ENCODE results near the gene ZNF830. TPM values are rescaled to one million over a fixed set of nuclear protein-coding genes. Genes with fewer than 3 reads are reported as not detected.
A peak's percentile ranks its signal among the peaks of the same experiment; 100 is the strongest.

ZNF830 gene
- total and polyA plus RNA-seq, 2 of the 13 experiments (the other 11 are each of a cell fraction or from before 2014, with no cell fraction given) = 6.1 to 19.0 TPM

DNA sequence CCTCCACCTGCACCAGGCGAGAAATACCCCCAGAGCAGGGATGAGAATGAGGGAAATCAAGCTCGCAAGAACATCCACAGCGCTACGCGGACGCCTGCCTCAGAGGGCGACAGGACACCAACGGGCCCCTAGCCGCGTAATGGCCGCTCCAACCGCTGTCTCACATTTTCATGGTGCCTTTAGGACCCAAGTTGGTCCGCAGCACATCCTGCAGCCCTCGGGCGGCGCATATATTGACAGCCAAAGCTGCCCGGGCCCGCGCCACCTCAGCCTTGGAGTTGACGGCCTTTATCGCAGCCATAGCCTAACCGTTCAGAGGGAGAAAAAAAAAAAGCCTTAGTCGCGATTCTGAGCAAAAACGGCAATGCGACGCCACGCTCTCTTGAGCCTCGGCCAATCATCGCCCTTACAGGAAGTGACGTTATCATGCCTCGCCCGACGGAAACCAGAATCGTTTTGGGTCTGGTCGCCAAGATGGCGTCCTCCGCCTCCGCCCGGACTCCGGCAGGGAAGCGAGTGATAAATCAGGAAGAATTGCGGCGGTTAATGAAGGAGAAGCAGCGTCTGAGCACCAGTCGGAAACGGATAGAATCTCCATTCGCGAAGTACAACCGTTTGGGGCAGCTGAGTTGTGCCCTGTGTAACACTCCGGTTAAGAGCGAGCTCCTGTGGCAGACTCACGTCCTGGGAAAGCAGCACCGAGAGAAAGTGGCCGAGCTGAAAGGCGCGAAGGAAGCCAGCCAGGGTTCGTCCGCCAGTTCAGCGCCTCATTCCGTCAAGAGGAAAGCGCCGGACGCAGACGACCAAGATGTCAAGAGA, at the start of gene ZNF830, which contains the start of gene CCT6B (continued):
- TF ChIP-seq ZNF224 (CRISPR knock-in tag; IDR thresholded peaks at IDR 0.05) (peak; percentile 88; the same call in 1 of the 2 replicates), MBNL3 (CRISPR knock-in tag; conservative IDR thresholded peaks at IDR 0.05) (no peak), SOX6 (IDR thresholded peaks at IDR 0.05) (no peak), SOX6 (CRISPR knock-in tag; IDR thresholded peaks at IDR 0.05) (no peak), PAXIP1 (CRISPR knock-in tag; conservative IDR thresholded peaks at IDR 0.05) (no peak), HNRNPLL (IDR thresholded peaks at IDR 0.05; ENCODE audit: low read depth, low read length, poor library complexity, severe bottlenecking) (peak; percentile 48), ELF4 (CRISPR knock-in tag; IDR thresholded peaks at IDR 0.05; ENCODE audit: borderline replicate concordance) (no peak), BRF2 (CRISPR knock-in tag; IDR thresholded peaks at IDR 0.05) (no peak; the same call in 1 of the 2 replicates), DR1 (CRISPR knock-in tag; IDR thresholded peaks at IDR 0.05) (peak; percentile 81), ZEB1 (IDR thresholded peaks at IDR 0.05; ENCODE audit: insufficient replicate concordance, low read depth) (no peak), ZFY (CRISPR knock-in tag; IDR thresholded peaks at IDR 0.05) (peak; percentile 93), TRIM24 (CRISPR knock-in tag; IDR thresholded peaks at IDR 0.05) (no peak), DMAP1 (CRISPR knock-in tag; IDR thresholded peaks at IDR 0.05) (peak; percentile 82; the same call in 1 of the 2 replicates), ZMYM4 (CRISPR knock-in tag; IDR thresholded peaks at IDR 0.05) (peak; percentile 97), ZNF264 (CRISPR knock-in tag; IDR thresholded peaks at IDR 0.05) (no peak), ZNF567 (CRISPR knock-in tag; IDR thresholded peaks at IDR 0.05; ENCODE audit: borderline replicate concordance) (peak; percentile 68; the same call in 1 of the 2 replicates), PAX8 (CRISPR knock-in tag; IDR thresholded peaks at IDR 0.05; ENCODE audit: borderline replicate concordance) (0 out of 2 replicates have a peak, but pooled peaks have one; percentile 33), ZNF629 (CRISPR knock-in tag; conservative IDR thresholded peaks at IDR 0.05) (no peak), TBX2 (CRISPR knock-in tag; IDR thresholded peaks at IDR 0.05; ENCODE audit: borderline replicate concordance) (no peak; the same call in 1 of the 2 replicates), GABPA (IDR thresholded peaks at IDR 0.05; ENCODE audit: low read depth, low read length) (peak; percentile 85), GABPA (CRISPR knock-in tag; IDR thresholded peaks at IDR 0.05; ENCODE audit: low read depth) (peak; percentile 99), SP4 (CRISPR knock-in tag; IDR thresholded peaks at IDR 0.05) (peak; percentile 36; the same call in 1 of the 2 replicates)
- TF ChIP-seq, protein P1, sequence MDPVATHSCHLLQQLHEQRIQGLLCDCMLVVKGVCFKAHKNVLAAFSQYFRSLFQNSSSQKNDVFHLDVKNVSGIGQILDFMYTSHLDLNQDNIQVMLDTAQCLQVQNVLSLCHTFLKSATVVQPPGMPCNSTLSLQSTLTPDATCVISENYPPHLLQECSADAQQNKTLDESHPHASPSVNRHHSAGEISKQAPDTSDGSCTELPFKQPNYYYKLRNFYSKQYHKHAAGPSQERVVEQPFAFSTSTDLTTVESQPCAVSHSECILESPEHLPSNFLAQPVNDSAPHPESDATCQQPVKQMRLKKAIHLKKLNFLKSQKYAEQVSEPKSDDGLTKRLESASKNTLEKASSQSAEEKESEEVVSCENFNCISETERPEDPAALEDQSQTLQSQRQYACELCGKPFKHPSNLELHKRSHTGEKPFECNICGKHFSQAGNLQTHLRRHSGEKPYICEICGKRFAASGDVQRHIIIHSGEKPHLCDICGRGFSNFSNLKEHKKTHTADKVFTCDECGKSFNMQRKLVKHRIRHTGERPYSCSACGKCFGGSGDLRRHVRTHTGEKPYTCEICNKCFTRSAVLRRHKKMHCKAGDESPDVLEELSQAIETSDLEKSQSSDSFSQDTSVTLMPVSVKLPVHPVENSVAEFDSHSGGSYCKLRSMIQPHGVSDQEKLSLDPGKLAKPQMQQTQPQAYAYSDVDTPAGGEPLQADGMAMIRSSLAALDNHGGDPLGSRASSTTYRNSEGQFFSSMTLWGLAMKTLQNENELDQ (CRISPR knock-in tag; IDR thresholded peaks at IDR 0.05; ENCODE audit: borderline replicate concordance) = no peak
- TF ChIP-seq, protein P2, sequence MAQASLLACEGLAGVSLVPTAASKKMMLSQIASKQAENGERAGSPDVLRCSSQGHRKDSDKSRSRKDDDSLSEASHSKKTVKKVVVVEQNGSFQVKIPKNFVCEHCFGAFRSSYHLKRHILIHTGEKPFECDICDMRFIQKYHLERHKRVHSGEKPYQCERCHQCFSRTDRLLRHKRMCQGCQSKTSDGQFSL (CRISPR knock-in tag; IDR thresholded peaks at IDR 0.05) = no peak
